Activated B cell treated with CpG ODN at 0.5 μM for 24 hours (primary cell): Measurements from ENCODE around the gene STK10. TPM values are rescaled to one million over a fixed set of nuclear protein-coding genes. Genes with fewer than 3 reads are reported as not detected.
"Not testable (repeated sequence)": the region's sequence is repeated elsewhere in the genome, so short reads cannot be mapped to it uniquely, and the experiment has no call there.

Source experiments
- ATAC-seq: fragments of 200-7000 bp; cut with Tn5 transposase; one replicate; pipeline ENCODE4 v1.10.0; 2021; ENCODE audit warnings: low read depth, mild to moderate bottlenecking, moderate library complexity
- CTCF ChIA-PET: fragments of 350-600 bp; sonication (Branson Sonifier 250); formaldehyde crosslinking; loops from one replicate; lab custom pipeline; 2021; ENCODE audit warnings: antibody characterized with exemption; lab: Charles Lee
- POLR2A ChIA-PET: fragments of 350-600 bp; sonication (Branson Sonifier 250); formaldehyde crosslinking; loops from one replicate; lab custom pipeline; 2021; ENCODE audit warnings: antibody characterized with exemption; lab: Charles Lee
- DNase-seq: peaks from one replicate; pipeline ENCODE4 v3.0.0; 2022
- H3K27ac Mint-ChIP-seq: one replicate; pipeline ENCODE4 v1.8.0; 2020; ENCODE audit warnings: mixed read lengths
- H3K27me3 Mint-ChIP-seq: one replicate; pipeline ENCODE4 v1.8.0; 2021; ENCODE audit warnings: mixed read lengths
- H3K36me3 Mint-ChIP-seq: one replicate; pipeline ENCODE4 v1.8.0; 2021; ENCODE audit warnings: low read depth, mixed read lengths
- H3K4me1 Mint-ChIP-seq: one replicate; pipeline ENCODE4 v1.8.0; 2021; ENCODE audit warnings: mixed read lengths
- H3K4me3 Mint-ChIP-seq: one replicate; pipeline ENCODE4 v1.8.0; 2020; ENCODE audit warnings: mild to moderate bottlenecking, mixed read lengths
- H3K9me3 Mint-ChIP-seq: one replicate; pipeline ENCODE4 v1.8.0; 2020; ENCODE audit warnings: mixed read lengths
- intact Hi-C: fragments of 100-400 bp; cut with micrococcal nuclease; formaldehyde crosslinking; loops from one replicate; pipeline ENCODE4 v1.15.1; 2024
- total RNA-seq: library from RNA; stranded (reverse); gene quantifications from 2 replicates; pipeline ENCODE4 v1.2.3, GENCODE V29; 2022
- TF ChIP-seq, protein P1 (sequence below): fragments of 200-600 bp; IDR thresholded peaks from one replicate; pipeline ENCODE4 v1.8.0; 2022; ENCODE audit warnings: antibody characterized with exemption, mild to moderate bottlenecking

Gene STK10
- total RNA-seq, 1 donor from 2014 or later, result 276 TPM

- intact Hi-C loops, result no loop called here
- Mint-ChIP-seq H3K4me1 (peaks cover 21% of the 10 kb centered on the region), H3K27ac (no peak overlapping the region), H3K9me3 (no peaks in the 10 kb centered on the region), H3K36me3 (no peaks in the 10 kb centered on the region), H3K4me3 (no peak overlapping the region), H3K27me3 (peaks cover 2% of the 10 kb centered on the region)
- DNase-seq (no peak), ATAC-seq (no peak)
- TF ChIP-seq, protein P1, sequence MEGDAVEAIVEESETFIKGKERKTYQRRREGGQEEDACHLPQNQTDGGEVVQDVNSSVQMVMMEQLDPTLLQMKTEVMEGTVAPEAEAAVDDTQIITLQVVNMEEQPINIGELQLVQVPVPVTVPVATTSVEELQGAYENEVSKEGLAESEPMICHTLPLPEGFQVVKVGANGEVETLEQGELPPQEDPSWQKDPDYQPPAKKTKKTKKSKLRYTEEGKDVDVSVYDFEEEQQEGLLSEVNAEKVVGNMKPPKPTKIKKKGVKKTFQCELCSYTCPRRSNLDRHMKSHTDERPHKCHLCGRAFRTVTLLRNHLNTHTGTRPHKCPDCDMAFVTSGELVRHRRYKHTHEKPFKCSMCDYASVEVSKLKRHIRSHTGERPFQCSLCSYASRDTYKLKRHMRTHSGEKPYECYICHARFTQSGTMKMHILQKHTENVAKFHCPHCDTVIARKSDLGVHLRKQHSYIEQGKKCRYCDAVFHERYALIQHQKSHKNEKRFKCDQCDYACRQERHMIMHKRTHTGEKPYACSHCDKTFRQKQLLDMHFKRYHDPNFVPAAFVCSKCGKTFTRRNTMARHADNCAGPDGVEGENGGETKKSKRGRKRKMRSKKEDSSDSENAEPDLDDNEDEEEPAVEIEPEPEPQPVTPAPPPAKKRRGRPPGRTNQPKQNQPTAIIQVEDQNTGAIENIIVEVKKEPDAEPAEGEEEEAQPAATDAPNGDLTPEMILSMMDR, result no peak
- ChIA-PET CTCF (interaction anchor here (2.2 kb wide), 1 partner anchor 11 kb away, joined by 5 read pairs; the partner anchor contains the start of gene STK10), POLR2A (interaction anchor here (0.6 kb wide), 1 partner anchor 87 kb away, joined by 6 read pairs; no protein-coding TSS in a partner anchor)
Measured at GRCh38 chr5:172199446-172199845, 11.4 kb upstream of the STK10 start.

GRCh38 chr5:172197775-172198174 is 9.8 kb upstream of the STK10 start:
- POLR2A ChIA-PET, result interaction anchor here (0.6 kb wide), 1 partner anchor 82 kb away, joined by 5 read pairs; no protein-coding TSS in a partner anchor
- H3K9me3 Mint-ChIP-seq, H3K27ac Mint-ChIP-seq, H3K4me3 Mint-ChIP-seq, ATAC-seq, DNase-seq, H3K36me3 Mint-ChIP-seq, H3K27me3 Mint-ChIP-seq, intact Hi-C loops: not testable (repeated sequence)
- H3K4me1 Mint-ChIP-seq, result peaks cover 19% of the 10 kb centered on the region
- CTCF ChIA-PET, result interaction anchor here (0.6 to 0.9 kb wide), 3 partner anchors 9 to 90 kb away, joined by 3 read pairs; no protein-coding TSS in a partner anchor

DNA sequence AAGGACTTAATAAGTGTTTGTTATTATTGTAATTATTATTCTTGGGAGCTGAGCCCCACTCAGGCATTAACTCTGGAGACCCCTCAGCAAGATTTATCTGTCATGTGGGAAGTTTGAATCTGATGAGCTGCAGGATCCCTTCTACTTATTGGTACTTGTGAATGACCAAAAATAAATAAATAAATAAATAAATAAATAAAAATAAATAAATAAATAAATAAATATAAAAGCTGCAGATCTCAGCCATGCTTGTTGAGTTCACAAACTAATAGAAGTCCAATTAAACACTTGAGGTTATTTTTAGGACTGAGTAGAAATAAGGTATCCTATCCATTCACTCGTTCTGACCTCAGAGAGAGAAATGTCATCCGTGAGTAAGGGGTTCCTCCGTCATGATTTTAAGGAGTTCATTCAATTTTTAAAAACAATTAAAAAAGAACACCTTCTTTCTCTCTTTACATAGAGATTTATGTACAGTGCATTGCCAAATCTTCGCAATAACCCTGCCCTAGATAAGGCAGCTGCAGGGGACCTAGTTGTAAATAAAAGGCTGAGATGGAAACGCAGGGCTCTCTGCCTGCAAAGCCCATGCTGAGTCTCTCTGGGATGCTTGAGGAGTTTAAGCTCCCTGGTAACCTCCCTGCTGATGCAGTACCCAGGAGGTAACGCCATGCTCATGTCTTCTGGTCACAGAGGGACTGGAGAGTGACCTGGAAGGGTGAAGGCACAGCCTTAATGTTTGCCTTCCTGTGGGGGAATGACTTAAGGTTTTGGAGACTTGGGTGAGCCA is 7.2 kb upstream of the STK10 start:
- Mint-ChIP-seq H3K4me3 (no peak overlapping the region), H3K27ac (no peak overlapping the region), H3K36me3 (no peaks in the 10 kb centered on the region), H3K9me3 (no peaks in the 10 kb centered on the region), H3K4me1 (peaks cover 12% of the 10 kb centered on the region), H3K27me3 (peaks cover 2% of the 10 kb centered on the region)
- ChIA-PET POLR2A (no interaction called here), CTCF (interaction anchor here (1.2 kb wide), 1 partner anchor 283 kb away, joined by 3 read pairs; no protein-coding TSS in a partner anchor)
- ATAC-seq (no peak), DNase-seq (no peak)
- TF ChIP-seq, protein P1, result no peak
- intact Hi-C loops, result no loop called here

DNA sequence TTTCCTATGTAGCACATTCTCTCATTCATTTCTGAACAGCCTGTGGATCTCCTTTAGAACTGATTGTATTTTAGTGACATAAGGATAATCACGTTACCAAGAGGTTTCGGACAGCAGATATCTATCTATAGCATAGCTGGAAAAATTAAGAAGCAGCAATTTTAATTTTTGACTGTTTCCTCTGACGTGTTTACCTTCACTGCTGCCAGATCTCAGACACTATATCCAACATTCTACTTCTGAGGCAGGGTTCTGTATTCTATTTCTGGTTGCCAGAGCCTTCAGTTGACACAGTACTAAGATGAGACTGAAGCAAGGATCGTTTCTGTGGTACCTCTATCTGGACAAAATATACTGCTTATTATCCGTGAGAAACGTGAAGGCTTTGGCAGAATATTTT is 5.8 kb upstream of the STK10 start, which contains the start of gene EFCAB9:
Gene EFCAB9 (plus strand): TSS at position 301 of the 400 bp plus-strand sequence. CDS start 1 bp downstream, at position 302.
- ChIA-PET POLR2A (no interaction called here), CTCF (interaction anchor here (1.2 kb wide), 1 partner anchor 282 kb away, joined by 3 read pairs; no protein-coding TSS in a partner anchor)
- no peak for DNase-seq
- Mint-ChIP-seq H3K27ac (no peak within 1 kb of the TSS), H3K4me3 (no peak within 1 kb of the TSS), H3K36me3 (no peaks in the 10 kb centered on the region), H3K4me1 (peaks cover 3% of the 10 kb centered on the region), H3K27me3 (peaks cover under 1% of the 10 kb centered on the region), H3K9me3 (no peaks in the 10 kb centered on the region)
- intact Hi-C loops, result no loop called here
- no peak for ATAC-seq
- TF ChIP-seq, protein P1, result no peak

DNA sequence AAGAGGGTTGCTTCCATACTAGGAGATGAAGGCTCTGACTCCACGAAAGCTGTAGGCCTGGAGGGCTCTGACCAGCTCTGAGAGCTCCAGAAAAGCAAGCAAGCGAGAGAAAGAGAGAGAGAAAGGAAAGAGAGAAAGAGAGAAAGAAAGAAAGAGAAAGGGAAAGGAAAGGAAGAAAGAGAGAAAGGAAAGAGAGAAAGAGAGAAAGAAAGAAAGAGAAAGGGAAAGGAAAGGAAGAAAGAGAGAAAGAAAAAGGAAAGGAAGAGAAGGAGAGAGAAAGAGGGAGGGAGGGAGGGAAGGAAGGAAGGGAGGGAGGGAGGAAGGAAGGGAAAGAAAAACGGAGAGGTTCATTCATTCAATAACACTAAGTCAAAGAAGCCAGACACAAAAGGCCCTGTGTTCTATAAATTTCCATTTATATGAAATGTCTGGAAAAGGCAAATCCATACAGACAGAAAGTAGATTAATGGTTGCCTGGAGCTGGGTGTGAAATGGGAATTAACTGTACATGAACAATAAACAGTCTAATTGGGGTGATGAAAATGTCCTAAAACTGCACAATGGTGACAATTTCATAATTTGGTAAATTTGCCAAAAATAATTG is 1.8 kb upstream of the STK10 start:
- DNase-seq, result no peak
- ChIA-PET CTCF (interaction anchor here (0.9 to 5.7 kb wide), 7 partner anchors 11 to 277 kb away, joined by 3 to 94 read pairs (median 11); no protein-coding TSS in a partner anchor), POLR2A (interaction anchor here (0.8 to 8.4 kb wide), 4 partner anchors 15 to 803 kb away, joined by 4 to 184 read pairs (median 84); no protein-coding TSS in a partner anchor)
- no peak overlapping the region for H3K4me3 Mint-ChIP-seq
- H3K9me3 Mint-ChIP-seq, result no peaks in the 10 kb centered on the region
- peaks cover 28% of the 10 kb centered on the region for H3K4me1 Mint-ChIP-seq
- no peak overlapping the region for H3K27ac Mint-ChIP-seq
- H3K27me3 Mint-ChIP-seq, result no peaks in the 10 kb centered on the region
- H3K36me3 Mint-ChIP-seq, result peaks cover 13% of the 10 kb centered on the region
- ATAC-seq, result no peak
- TF ChIP-seq, protein P1, result no peak
- intact Hi-C loops, result loop anchor here (2.0 to 10.0 kb wide), 6 partner anchors 39 to 867 kb away; partner anchors contain the start of genes CREBRF, DUSP1, NPM1 and RPL26L1
